ENCODE data around the gene STXBP5. TPM values are rescaled to one million over a fixed set of nuclear protein-coding genes. Genes with fewer than 3 reads are reported as not detected.

The STXBP5 gene
- total RNA-seq, 2 experiments from 2014 or later = 33.2 to 36.4 TPM

- ChIA-PET CTCF (no interaction called here), POLR2A (no interaction called here)
Observed at GRCh38 chr6:147207837-147208754, 3.9 kb downstream of the STXBP5 start.

- ChIA-PET POLR2A (no interaction called here), CTCF (no interaction called here)
Observed at GRCh38 chr6:147209762-147210449, 5.7 kb downstream of the STXBP5 start.

- CTCF ChIA-PET = no interaction called here
- POLR2A ChIA-PET = no interaction called here
Observed at GRCh38 chr6:147211349-147211748, 7.1 kb downstream of the STXBP5 start.

- POLR2A ChIA-PET = no interaction called here
- CTCF ChIA-PET = no interaction called here
Observed at GRCh38 chr6:147211831-147212230, 7.6 kb downstream of the STXBP5 start.

DNA sequence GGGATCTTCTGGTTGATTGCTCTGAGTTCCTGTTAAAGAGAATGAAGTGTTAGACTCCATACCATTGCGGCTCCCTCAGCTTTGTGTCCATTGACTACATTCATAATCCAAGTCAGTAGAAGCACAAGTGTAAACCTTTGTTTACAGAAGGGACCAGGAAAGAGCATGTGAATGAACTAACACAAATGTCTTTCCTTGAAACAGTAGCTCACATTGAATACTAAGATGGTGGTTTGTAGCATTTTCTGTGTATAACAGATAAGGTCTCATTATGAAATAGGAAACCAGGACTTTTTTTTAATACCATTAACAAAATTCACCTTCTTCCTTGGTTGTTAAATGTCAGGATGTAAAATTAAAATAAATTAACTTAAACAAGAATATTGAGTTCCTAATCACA, 8.4 kb downstream of the STXBP5 start:
- ChIA-PET POLR2A (no interaction called here), CTCF (no interaction called here)

- ChIA-PET CTCF (no interaction called here), POLR2A (no interaction called here)
Observed at GRCh38 chr6:147213772-147214171, 9.6 kb downstream of the STXBP5 start.

DNA sequence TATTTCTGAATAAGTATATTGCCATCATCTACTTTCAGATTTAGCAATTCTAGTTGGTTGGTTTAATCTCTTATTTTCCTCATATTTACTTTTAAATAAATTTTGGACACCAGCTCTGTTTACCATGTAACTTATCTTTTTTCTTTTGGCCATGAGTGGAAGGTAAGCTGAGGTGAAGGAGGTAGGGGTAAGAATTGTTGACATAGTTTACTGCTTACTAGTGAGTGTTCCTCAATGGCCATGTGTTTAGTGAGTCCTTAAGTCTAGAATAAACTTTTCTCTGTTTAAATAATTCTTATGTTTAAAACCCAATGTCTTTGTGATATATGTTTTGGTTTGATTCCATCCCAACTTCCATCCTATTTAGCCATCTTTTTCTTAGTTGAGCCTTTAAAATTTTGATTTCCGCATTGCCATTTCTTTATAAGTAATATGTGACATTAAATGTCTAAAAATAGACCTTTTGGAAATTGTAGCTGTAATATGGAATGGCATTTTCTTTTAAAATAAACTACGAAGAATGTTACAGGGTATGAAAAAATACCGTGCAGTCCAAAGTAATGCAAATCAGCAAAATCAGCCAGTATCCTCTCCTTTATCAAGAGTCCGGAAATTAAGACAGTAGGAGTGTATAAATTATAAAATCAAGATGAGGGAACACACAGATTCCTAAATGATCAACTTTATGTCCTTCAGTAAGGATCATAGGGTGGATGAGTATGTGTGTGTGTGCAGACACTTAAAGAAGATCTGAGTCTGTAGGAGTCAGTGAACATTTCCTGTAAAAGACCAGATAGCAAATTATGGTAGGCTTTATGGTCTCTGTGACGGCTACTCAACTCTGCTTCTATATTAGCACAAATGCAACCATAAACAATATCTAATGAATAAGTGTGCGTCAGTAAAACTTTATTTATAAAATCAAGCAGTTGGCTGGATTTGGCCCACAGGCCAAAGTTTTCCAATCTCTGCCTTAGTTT, 10.3 kb downstream of the STXBP5 start:
- CTCF ChIA-PET = no interaction called here
- POLR2A ChIA-PET = no interaction called here

DNA sequence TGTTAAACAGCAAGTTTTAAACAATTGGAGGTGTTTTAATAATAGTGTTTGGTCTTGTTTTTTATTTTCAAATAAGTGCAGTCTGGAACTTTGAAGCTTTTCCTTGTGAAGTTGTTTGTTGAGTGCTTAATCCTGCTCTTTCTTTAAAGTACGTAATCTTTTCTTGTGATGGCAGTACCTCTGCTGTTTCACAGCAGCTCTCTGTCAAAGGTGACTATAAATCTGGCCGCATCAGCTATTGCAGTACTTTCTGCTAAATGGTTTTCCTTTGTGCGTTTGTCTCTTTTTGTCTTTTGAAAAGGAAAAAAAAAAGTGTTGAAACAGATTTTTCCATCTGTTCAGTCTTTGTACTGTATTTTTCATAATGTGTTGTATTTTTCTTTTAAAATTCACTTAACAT, 12.7 kb downstream of the STXBP5 start:
- POLR2A ChIA-PET = no interaction called here

DNA sequence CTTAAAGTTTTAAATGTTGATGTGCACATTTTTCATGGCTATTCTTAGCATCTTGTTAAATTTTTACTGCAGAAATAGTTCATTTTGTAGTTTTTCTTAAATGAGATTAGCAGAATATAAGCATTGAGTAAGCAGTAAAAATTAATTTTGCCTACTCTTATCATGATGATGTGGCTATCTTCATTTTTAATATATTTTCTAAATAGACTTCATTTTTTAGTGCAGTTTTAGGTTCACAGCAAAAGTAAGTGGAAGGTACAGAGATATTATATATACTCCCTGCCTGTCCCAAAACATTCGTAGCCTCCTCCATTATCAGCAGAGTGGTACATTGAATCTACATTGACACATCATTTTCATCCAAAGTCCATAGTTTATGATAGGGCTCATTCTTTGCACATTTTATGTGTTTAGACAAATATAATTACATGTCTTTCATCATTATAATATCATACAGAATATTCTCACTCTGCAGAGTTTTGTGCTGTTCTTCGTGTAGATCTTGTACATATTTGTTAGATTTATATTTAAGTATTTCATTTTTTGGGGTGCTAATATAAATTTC, 13.7 kb downstream of the STXBP5 start:
- ChIA-PET POLR2A (no interaction called here), CTCF (no interaction called here)

More for the DNA sequence above, 12.7 kb downstream of the STXBP5 start:
- CTCF ChIA-PET = no interaction called here

- CTCF ChIA-PET = no interaction called here
- POLR2A ChIA-PET = no interaction called here
Observed at GRCh38 chr6:147218797-147219196, 14.6 kb downstream of the STXBP5 start.

DNA sequence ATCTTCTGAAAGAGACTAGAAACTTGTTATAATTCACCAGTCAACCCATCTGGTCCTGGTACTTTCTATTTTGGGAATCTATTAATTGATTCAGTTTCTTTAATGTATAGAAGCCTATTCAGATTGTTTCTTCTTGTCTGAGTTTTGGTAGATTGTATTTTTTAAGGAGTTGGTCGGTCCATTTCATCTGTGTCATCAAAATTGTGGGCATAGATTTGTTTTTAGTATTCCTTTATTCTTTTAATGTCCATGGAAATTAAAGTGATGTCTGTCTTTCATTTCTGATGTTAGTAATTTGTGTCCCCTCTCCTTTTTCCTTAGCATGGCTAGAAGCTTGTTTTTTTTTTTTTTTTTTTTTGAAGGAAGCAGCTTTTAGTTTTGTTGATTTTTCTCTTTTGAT, 15.2 kb downstream of the STXBP5 start:
- ChIA-PET CTCF (interaction anchor here (0.6 kb wide), 1 partner anchor 420 kb away, joined by 3 read pairs; no protein-coding TSS in a partner anchor), POLR2A (no interaction called here)

DNA sequence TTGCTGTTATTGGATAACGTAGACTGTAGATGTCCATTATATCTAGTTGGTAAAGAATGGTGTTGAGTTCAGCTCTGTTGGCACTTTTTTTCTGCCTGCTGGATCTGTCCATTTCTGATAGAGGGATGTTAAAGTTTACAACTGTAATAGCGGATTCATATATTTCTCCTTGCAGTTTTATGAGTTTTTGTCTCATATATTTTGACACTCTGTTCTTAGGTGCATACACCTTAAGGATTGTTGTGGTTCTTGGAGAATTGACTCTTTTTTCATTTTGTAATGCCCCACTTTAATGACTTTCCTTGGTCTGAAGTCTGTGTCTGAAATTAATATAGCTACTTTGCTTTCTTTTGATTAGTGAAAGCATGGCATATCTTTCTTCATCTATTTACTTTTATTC, 16.1 kb downstream of the STXBP5 start:
- ChIA-PET CTCF (no interaction called here), POLR2A (no interaction called here)

DNA sequence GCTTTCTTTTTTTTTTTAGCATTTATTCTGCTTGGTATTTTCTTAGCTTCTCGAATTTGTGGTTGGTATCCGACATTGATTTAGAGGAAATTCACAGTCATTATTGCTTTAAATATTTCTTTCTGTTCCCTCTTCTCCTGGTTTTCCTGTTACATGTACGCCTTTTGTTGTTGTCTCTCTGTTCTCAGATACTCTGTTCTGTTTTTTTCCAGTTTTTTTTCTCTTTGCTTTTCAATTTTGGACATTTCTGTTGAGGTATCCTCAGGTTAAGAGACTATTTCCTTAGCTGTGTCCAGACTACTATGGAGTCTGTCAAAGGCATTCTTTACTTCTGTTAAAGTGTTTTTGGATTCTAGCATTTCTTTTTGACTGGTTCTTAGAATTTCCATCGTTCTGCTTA, 17.5 kb downstream of the STXBP5 start:
- ChIA-PET CTCF (no interaction called here), POLR2A (no interaction called here)

GRCh38 chr6:147222160-147222838, 18.1 kb downstream of the STXBP5 start:
- CTCF ChIA-PET = no interaction called here
- POLR2A ChIA-PET = no interaction called here

GRCh38 chr6:147223736-147224135, 19.5 kb downstream of the STXBP5 start:
- CTCF ChIA-PET = interaction anchor here (1.2 kb wide), 1 partner anchor 270 kb away, joined by 3 read pairs; no protein-coding TSS in a partner anchor

GRCh38 chr6:147226163-147226724, 22.0 kb downstream of the STXBP5 start:
- ChIA-PET POLR2A (no interaction called here), CTCF (no interaction called here)

More at GRCh38 chr6:147223736-147224135, 19.5 kb downstream of the STXBP5 start:
- POLR2A ChIA-PET = no interaction called here

- CTCF ChIA-PET = no interaction called here
- POLR2A ChIA-PET = no interaction called here
Observed at GRCh38 chr6:147226877-147227276, 22.7 kb downstream of the STXBP5 start.

DNA sequence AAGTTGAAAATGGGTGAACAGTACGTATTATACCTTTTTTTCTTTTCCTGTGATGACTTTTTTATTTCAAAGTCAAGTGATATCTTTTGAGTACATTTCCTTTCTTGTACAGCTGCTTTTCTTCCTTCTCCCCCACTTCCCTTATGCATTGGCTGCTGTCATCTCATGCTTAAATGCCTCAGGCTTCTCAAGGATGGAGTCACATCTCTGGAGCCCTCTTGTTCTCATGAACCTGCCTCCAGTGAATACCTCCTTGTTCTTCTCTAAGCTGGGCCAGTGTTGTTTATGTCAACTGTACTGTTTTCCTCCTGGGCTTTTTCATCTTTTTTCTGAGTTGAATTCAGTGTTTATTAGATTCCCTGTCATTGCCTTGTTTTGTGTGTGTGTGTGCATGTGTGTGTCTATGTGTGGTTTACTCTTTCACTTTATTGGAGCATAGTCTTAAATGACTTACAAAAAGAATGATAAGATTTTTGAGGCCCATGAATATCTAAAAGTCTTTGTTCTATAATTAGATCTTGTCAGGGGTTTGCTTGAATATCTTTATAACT, 23.6 kb downstream of the STXBP5 start:
- POLR2A ChIA-PET = no interaction called here
- CTCF ChIA-PET = no interaction called here

DNA sequence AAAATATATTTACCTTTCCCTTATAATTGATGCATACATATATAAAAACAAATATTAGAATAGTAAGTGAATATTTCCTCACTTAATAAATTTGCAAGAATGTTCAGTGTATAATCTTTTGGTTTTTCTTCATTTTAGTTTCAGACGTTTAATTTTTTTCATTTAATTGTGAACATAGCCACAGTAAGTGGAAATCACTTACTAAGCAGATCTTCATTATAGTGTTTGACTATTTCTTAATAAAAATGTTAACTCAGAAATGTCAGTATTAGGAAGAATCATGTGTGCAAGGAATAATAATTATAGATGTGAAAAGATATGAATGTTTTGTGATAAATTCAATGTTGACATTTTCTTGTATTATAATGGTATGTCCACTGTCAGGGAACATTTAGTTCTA, 27.4 kb downstream of the STXBP5 start:
- POLR2A ChIA-PET = no interaction called here
- CTCF ChIA-PET = no interaction called here

All from activated CD8-positive, alpha-beta memory T cell treated with anti-CD3 and anti-CD28 coated beads for 36 hours (primary cell).